Measurements from ENCODE around the gene FNDC5. TPM values are rescaled to one million over a fixed set of nuclear protein-coding genes. Genes with fewer than 3 reads are reported as not detected.

FNDC5 gene
- total and polyA plus RNA-seq, 2 of the 13 experiments (the other 11 are each of a cell fraction or from before 2014, with no cell fraction given), result 1.4 to 3.1 TPM

GRCh38 chr1:32886004-32886827, 15.5 kb upstream of the FNDC5 start, which contains the start of gene HPCA (continued):
- peak; percentile 72 for TF ChIP-seq ZNF281 (CRISPR knock-in tag; IDR thresholded peaks at IDR 0.05; ENCODE audit: borderline replicate concordance)
- peak; percentile 99 for TF ChIP-seq ZNF274 (CRISPR knock-in tag; IDR thresholded peaks at IDR 0.05)
- TF ChIP-seq GATA4 (IDR thresholded peaks at IDR 0.05; ENCODE audit: borderline replicate concordance, low read depth), result no peak
- TF ChIP-seq ZNF282 (IDR thresholded peaks at IDR 0.05; ENCODE audit: partially characterized antibody), result no peak
- TF ChIP-seq FOXP4 (CRISPR knock-in tag; IDR thresholded peaks at IDR 0.05), result peak; percentile 44
- 0 out of 2 replicates have a peak, but pooled peaks have one; percentile 81 for TF ChIP-seq PREB (CRISPR knock-in tag; IDR thresholded peaks at IDR 0.05)
- no peak for TF ChIP-seq SOX6 (IDR thresholded peaks at IDR 0.05)
- peak; percentile 44; the same call in 1 of the 2 replicates for TF ChIP-seq SOX6 (CRISPR knock-in tag; IDR thresholded peaks at IDR 0.05)
- no peak for TF ChIP-seq KDM6A (CRISPR knock-in tag; IDR thresholded peaks at IDR 0.05; ENCODE audit: low read depth)
- TF ChIP-seq TGIF2 (CRISPR knock-in tag; IDR thresholded peaks at IDR 0.05), result peak; percentile 92
- no peak for TF ChIP-seq SSRP1 (CRISPR knock-in tag; IDR thresholded peaks at IDR 0.05)
- TF ChIP-seq ZFP1 (CRISPR knock-in tag; IDR thresholded peaks at IDR 0.05), result peak; percentile 68; the same call in 1 of the 2 replicates
- TF ChIP-seq CREBL2 (CRISPR knock-in tag; IDR thresholded peaks at IDR 0.05; ENCODE audit: borderline replicate concordance), result peak; percentile 89
- no peak for TF ChIP-seq BCLAF1 (IDR thresholded peaks at IDR 0.05)
- TF ChIP-seq NFE2L2 (IDR thresholded peaks at IDR 0.05; ENCODE audit: low read length), result no peak
- no peak for TF ChIP-seq ZNF10 (CRISPR knock-in tag; IDR thresholded peaks at IDR 0.05; ENCODE audit: borderline replicate concordance, low read depth)
- no peak for TF ChIP-seq HMGA1 (CRISPR knock-in tag; conservative IDR thresholded peaks at IDR 0.05)
- peak; percentile 79; the same call in 1 of the 2 replicates for TF ChIP-seq FOXM1 (CRISPR knock-in tag; IDR thresholded peaks at IDR 0.05)
- TF ChIP-seq ZBTB44 (CRISPR knock-in tag; IDR thresholded peaks at IDR 0.05), result peak; percentile 99
